ENCODE data around the gene MUC6.

The MUC6 gene

DNA sequence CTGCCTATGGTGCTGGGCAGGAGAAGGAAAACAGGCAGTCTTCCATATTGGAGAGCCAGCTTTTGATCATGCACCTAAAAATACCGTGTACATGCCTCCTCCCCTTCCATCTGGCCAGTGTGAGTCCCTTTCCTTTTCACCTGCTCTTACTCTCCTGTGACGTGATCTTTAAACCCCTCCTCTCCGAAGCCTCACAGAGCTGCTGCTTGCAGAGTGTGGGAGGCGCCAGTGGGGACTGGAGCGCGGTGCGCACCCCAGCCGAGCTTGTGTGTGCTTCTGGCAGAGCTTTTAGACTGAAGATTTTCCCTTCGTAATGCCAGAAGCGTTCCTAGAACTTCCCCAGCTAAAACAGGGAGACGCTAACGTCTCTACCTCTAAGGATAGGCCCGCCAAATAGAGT, 29.8 kb downstream of the MUC6 start:
- no peak for DNase-seq

- no peak for DNase-seq
These were observed 30.6 kb downstream of the MUC6 start for GRCh38 chr11:1005928-1006327.

GRCh38 chr11:1003159-1003558, 33.4 kb downstream of the MUC6 start:
- no peak for DNase-seq

DNA sequence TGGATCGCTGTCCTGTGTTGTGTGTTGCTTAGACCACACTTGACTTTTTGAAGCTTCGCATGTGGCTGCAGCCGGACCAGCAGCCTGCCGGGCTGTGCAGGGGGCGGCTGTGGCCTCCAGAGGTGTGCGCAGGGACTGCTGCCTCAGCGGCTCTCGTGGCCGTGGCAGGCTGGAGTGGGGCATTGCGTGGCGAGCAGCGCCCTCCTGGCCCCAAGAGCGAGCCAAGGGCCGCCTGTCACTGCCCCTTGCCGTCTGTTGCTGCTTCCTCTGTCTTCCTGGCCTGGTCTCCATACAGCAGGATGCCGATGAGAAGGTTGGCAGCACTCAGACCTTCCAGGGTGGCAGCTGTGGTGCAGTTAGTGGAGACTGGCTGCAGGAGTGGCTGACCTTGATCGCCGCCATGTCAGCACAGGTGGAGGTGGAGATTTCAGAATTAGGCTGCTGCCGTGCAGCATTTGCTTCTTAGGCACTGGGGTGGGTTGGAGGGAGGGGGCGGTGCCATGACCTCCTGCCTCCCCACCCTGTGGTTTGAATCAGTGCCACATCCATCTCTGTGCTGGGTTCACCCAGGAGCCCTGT, 34.0 kb downstream of the MUC6 start:
- DNase-seq: no peak

DNA sequence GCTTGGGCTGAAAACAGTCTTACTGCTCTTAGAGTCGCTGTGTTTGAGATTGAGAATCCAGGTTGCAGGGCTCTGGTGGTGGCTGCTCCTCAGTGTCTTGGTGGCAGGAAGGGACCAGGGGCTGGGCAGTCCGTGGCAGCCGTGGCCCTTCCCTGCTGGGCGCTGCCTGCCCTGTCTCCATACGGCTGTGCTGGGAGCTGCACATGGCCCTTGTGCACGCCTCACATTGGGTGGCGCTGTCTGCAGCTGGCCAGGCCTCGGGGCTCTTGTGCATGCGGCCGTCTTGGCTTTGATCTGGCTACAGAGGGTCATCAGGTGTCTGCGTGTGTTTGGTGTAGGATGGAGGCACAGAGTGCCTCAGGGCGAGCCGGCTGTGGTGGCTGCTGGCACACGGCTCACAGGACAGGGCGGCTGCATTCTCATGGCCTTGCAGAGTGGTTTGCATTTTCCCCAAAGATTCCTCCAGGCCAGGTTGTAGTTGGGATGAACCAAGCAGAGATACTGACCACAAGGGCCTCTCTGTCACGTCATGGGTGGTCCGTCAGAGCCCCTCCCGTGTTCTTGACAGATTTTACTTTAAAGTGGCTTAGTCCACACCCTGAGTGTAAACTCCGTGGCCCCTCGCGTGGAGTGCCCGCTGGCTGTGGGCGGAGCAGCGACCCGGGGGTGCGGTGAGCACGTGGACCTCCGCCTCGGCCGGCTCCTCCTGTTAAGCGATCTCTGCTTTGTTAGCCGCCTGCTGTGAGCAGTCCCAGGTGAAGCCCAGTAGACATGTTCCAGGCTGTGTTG, 34.7 kb downstream of the MUC6 start:
- no peak for DNase-seq

GRCh38 chr11:1000357-1001278, 35.9 kb downstream of the MUC6 start:
- DNase-seq: no peak

DNA sequence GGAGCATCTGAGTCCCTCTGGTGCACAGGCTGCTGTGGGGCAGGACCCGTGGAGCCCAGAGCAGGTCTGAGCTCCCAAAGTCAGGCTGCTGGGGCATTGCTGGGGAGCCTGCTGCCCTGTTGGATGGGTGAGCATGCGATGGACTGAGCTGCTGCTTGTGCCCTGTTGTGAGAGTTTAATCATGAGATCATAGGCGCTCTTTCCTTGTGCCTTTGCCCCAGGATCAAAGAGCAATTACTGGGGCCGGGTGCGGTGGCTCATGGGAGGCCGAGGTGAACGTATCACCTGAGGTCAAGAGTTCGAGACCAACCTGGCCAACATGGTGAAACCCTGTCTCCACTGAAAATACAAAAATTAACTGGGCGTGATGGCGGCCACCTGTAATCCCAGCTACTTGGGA, 37.5 kb downstream of the MUC6 start:
- no peak for DNase-seq

GRCh38 chr11:997907-998306, 38.6 kb downstream of the MUC6 start:
- DNase-seq: no peak

DNA sequence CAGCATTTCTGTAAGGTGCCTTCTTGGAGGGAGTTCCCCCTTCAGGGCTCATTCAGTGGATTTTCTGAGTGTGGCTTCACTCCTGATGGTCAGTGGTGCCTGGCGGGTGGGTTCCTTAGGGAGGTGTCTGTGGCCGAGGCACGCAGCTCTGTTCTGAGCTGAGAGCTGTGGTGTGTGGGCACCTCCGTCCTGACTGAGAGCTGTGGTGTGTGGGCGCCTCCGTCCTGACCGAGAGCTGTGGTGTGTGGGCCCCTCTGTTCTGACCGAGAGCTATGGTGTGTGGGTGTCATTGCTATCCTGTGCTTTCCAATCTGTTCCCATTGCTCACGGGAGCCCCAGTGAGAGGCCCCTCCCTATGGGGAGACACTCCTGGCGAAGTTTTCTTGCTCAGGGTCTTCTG, 39.8 kb downstream of the MUC6 start:
- no peak for DNase-seq

GRCh38 chr11:995752-996420, 40.6 kb downstream of the MUC6 start:
- no peak for DNase-seq

GRCh38 chr11:995044-995751, 41.3 kb downstream of the MUC6 start:
- DNase-seq: no peak

GRCh38 chr11:993632-994167, 42.8 kb downstream of the MUC6 start:
- DNase-seq: no peak

- DNase-seq: no peak
These were observed 43.9 kb downstream of the MUC6 start for GRCh38 chr11:992577-992976.

DNA sequence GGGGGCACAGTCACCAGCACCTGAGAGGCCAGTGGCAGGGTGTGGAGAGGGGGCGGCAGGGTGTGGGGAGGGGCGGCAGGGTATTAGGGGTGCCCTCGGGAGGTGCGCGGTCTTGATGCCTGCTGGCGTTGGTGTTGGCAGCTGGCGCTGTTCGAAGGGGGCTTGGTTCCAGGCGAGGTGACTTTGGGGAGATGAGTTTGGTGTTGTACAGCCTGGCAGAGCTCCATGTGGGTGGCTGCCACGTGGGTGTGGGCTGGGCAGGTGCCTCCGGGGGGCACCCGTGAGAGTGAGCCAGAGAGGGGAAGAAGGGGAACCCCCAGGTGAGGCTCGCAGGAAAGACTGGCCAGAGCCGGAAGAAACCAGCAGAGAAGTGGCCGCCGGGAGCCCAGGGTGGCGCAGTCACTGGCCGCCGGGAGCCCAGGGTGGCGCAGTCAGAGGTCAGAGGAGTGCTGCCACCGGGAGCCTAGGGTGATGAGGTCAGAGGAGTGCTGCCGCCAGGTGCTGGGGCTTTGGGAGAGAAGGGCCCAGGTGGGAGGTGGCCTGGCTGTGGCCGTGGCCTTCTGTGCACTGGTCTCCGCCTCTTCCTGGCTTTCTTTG, 44.7 kb downstream of the MUC6 start:
- no peak for DNase-seq

DNA sequence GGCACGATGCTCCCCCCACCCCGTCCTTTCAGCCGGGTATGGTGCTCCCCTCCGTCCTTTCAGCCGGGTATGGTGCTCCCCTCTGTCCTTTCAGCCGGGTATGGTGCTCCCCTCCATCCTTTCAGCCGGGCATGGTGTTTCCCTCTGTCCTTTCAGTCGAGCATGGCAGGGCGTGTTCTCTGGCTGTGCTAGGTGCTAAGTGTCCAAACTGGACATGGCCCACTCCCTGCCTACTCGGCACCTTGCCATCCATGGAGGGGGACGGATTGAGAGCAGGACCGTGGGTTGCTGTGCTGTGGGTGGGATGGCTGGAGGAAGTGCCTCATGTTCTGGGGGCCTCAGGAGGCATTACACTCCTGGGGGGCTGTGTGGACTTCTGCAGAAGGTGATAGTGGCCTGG, 45.5 kb downstream of the MUC6 start:
- DNase-seq: no peak

- DNase-seq: no peak
These were observed 46.4 kb downstream of the MUC6 start for GRCh38 chr11:990101-990500.

DNA sequence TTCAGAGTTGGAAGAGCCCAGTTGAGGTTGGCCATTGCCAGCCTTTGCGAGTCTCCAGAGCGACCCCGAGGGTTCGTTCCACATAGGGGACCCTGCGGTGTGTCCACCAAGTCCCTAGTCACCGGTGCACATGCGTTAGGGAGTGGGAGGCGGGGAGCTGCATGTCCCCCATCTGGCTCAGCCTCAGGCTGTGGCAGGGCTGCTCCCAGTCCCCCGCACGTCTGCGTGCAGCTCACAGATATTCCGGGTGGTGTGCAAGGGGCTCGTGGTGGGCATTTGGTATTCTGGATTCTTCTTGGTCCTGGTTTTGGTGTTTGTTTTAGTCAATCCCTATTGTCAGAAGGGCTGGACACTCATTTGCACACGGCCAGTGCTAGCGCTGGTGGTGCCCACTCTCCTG, 48.8 kb downstream of the MUC6 start:
- DNase-seq: no peak

DNA sequence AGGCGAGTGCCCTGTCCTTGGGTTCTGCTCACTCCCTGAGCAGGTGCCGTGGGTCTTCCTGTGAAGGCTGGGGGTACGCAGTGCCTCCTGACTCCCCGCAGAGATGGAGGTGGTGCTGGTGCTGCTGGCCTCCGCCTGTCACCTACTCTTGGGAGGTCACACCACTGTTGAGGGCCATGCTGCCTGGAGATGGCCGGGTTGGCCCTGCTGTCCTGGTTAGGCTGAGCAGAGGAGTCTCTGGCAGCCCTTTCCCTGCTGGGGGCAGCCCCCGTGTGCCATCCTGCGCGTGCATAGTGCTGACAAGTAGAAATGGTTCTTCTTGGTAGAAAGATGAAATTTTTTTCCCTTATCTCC, 49.6 kb downstream of the MUC6 start:
- no peak for DNase-seq

GRCh38 chr11:986270-986951, 50.1 kb downstream of the MUC6 start:
- DNase-seq: no peak

DNA sequence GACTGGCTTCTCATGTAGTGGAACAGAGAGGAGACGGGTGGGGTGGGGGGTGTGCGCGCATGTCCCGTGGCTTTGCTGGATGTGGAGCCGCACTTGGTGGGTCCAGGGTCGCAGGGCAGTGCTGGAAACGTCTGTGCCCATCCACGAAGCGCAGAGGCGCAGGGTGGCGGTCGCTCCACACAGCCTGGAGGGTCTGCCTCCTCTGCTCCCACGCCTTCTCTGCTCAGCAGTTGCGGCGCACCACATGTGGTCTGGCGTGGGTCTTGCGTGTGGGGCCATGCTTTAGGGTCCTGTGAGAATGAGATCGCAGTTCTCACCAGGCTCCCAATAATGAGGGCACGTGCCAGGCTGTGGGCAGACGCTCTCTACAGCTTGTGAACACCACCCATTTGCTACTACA, 50.7 kb downstream of the MUC6 start:
- DNase-seq: no peak

DNA sequence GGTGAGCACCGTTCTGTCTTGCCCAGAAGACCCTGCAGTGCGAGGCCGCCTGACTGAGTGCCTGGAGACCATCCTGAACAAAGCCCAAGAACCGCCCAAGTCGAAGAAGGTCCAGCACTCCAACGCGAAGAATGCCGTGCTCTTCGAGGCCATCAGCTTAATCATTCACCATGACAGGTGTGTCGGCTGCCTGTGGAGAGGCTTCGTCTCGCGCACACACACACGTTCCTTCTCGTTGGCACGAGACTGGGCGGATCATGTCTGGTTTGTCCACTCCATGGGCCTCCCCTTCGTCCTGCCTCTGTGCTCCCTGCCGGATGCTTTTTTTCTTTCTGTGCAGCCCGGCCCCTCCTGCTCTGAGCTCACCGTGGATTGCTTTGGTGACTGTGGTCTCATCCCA, 51.1 kb downstream of the MUC6 start:
- DNase-seq: no peak
